Stimulated activated CD4-positive, alpha-beta T cell treated with anti-CD3 and anti-CD28 coated beads, Interleukin-1b, Interleukin-23, amount 100 ng/mL, for 24 hours (primary cell): ENCODE data around the gene ARHGAP31.
"Not testable (repeated sequence)": the region's sequence is repeated elsewhere in the genome, so short reads cannot be mapped to it uniquely, and the experiment has no call there.

ENCODE experiments used
- DNase-seq, 4 experiments: peaks; one replicate each; pipeline ENCODE4 v3.0.0-alpha.2; 2020; ENCODE audit warnings: low read depth in 4 of 4, low spot score in 1 of 4

Gene ARHGAP31

DNA sequence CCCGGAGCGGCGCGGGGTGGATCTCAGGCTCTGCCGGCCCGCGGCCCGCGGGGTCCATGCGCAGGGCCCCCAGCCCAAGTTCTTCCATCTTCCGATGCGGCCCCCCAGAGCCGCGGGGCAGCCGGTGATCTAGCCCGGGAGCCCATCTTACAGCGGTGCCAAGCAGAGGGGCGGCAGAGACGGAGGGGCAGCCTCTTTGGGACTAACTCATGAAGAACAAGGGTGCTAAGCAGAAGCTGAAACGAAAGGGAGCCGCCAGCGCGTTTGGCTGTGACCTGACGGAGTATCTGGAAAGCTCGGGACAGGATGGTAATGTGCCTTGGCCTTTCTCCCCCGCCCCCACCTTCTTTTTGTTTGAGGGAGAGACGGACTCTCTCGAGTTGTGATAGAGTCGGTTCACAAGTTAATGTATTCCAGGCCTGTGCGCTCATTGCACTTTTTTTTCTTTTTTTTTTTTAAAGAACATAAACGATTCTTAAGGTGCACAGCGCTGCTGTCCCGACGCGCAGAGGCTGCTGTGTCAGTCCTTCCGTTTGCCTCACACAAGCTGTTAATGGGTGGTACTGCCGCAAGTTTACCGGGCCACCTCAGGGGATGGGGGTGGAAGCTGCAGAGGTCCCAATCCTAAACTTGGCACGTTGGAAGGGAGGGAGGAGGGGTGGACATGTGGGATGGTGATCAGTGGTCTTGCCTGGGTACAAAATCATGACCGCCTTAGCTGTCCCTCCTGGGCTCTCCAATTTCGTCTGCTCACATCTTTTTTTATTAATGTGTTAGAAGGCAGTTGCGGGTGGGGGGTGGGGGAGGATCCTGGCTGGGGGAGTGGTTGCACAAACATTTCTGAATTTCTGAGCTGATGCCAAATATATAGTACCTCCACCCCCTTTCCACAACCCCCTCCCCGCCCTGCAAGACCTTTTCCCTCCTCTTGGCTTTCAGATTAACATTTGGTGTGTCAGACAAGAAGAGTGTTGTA is 801 bp downstream of the ARHGAP31 start:
- DNase-seq = peak; percentile 20 to 41 (median 28)

DNA sequence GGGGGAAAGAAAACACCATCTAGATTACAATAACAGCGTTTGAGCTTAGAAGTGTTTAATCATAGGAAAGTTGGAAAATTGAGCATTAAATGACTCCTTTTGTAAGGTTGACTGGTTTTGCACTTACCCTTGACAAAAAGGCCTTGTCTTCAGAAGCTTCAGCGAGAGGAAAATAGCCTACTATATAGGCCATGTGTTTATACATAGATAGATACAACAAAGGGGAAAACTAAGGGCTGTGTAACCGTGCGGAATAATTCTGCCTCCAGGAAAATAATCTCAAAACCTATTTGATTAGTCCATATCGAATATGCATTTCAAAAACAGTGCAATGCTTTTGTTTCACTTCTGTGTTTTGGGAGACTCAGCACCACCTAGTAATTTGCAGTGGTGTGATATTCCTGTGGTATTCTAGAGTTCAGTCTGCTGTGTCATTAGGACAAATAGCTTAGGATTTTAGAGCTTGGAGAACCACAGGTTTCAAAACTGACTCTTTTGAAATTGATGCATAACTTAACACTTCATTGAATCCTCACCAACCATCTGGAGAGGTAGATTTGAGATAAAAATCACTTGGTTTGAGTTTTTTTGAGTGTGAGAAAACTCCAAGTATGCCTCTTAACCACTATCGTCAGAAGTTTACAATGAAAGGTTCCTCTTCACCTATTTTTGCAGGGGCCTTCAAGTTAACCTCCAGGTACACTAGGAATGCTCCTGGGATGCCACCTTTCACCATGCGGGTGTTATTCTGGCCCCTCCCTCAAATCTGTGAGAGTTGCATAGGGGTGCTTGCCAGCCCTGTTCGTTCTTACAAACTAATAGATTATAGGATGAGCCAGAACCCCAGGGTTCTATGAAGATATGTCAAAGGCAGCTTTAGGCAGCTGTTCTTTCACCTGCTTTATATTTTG is 1.9 kb downstream of the ARHGAP31 start:
- no peak for DNase-seq

DNA sequence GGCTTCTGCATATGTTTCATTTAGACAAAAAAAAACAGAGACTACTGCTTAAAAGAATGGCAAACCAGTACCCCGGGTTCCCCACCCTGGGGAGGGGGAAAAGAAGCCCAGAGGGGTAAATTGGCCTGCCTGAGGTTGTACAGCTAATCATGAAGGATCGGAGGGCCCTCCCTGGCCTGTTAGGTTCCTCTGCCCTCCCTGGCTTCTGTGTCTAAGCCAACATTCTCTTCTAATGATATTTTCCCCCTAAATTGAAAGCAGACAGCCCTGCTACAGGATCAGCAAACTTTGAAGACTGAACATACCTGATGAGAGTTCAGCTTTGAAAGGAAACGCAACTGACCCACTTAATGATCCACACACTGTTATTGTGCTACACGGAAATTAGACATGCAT is 2.5 kb downstream of the ARHGAP31 start:
- DNase-seq = no peak

DNA sequence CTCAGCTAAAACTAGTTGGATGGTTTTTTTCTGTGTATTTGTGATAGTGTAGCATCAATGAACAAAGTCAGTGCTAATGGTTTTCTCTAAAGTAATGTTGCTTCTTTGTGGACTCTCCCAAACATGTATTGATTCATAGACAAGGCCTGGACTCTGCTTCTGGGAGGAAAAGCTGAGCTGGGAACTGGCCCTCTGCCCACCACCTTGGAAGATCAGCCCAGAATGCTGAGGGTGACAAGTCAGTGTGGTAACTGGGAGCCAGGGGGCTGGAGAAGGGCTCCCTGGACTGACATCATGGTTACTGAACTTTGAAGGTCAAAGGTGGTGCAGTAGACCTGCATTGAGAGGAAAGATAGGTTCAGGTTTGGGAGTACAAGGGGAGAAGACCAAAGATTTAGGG is 3.0 kb downstream of the ARHGAP31 start:
- no peak for DNase-seq

DNA sequence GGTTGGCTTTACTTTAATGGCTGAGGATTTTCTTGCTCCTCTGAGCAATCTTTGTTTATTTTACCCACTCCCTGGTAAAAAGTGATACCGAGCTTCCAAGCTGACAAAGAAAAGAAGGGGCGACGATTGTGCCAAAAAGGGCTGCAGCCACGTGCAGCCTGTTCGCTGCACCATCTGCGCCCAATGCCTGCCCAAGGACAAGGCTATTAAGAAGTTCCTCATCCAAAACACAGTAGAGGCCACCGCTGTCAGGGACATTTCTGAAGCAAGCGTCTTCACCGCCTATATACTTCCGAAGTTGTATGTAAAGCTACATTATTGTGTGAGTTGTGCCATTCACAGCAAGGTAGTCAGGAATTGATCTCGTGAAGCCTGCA is 4.4 kb downstream of the ARHGAP31 start:
- no peak for DNase-seq

DNA sequence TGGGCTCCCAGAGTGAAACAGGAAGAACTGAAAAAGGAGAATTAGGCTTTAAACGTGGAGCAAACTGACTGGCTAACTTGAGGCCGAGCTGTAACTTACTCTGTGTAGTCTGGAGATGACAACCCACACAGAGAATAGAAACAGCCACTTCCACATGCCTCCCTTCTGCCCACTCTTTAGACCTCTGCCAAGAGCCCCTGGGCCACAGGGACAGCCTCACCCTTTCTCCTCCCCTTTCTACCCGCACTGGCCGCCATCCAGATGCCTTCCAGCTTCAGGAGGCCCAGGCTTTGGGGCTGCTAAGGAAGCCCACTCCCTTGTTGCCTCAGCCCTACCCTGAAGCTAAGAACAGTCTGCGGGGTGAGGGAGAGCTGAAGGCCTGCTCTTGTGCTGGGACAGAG is 6.8 kb downstream of the ARHGAP31 start:
- no peak for DNase-seq

DNA sequence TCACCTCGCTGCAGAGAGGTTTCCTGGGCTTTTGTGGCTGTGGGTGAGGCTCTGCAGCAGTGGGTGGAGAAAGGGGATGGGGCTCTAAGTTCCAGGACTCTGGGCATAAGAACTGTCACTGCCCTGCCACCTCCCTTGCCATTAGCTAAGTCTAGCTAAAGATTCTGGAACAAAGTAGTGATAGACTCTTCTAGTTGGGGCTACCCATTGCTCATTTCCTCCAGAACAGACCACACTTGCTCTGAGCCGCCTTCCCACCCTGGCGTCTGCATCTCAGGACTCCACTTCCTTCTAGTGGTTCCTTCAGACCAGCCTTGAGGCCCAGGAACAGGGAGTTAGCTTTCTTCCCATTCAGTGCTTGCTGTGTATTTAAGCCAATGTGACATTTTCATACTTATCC is 7.5 kb downstream of the ARHGAP31 start:
- no peak for DNase-seq

DNA sequence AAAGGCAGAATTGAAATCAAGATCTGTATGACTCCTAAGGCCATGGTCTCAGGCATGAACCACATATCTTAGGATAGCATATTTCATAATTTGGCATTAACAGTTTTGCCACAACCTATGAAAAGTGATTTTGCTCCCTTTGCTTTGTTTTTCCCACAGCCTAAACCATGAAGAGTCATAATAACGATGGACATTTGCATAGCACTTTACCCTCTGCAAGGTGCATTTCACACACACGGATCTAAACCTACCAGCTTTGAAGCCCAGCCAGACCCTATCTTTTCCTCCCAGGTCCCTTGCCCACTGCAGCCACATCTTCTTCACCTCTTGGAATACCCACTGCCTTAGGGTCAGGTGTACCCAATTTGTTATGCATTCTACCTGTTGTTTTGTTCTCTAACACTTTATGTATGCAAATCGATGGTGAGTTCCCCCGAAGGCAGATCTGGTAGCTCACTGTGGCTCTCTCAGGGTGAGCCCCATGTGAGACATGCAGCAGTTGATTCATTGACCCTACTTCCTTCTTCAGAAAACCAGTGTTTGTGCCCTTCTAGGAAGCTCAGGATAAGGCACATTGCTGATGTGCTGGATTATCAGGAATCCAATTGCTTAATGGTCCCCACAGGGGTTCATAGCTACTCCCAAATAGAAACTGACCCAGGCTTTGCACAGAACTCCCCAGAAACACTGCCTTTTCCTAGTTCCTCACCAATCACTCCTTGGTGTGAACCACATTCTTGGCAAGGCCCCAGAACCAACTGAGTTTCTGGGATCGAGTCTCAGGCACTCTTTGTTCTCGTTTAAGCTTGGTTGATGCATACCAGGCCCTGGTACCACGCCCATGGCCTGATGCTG is 8.7 kb downstream of the ARHGAP31 start:
- DNase-seq = no peak

DNA sequence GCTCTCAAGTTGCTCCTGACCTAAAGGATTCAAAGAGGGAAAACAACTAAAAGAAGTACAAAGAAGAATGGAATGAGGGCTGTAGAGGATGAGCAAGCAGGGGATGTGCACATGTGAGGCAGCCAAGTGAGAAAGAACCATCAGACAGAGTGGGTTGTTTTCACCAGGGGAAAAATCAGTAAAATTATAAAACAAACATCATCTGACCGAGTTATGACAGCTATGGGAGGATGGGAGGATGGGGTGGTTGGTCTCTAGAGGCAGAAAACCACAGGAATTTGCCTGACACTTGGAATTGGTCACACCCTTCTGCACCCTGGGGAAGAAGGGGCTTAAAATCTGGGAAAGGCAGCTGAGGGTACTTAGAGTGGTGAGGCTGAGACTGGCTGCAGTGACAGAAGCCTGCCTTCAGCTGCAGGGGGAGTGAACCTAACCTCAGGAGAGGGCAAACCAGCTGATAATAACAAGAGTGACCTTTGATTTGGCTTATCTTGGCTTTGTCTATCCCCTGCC is 10.1 kb downstream of the ARHGAP31 start:
- DNase-seq = no peak

DNA sequence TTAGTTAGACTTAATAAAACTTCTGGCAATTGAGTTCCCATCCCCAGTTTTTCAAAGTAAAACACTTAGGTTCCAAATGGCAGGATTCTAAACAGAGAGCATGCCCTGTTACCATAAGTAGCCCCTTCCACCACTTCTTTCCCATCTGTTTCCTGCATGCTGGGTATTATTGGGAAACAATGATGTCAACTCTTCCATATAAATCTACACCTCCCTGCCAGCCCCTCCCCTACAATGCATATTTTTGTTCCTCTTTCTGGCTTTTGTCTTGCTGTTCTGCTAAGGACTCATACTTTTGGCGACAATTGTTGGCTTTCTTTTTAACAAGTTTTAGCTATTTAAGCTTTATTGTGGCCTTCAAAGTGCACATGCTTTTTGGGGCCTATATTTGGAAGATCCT is 11.1 kb downstream of the ARHGAP31 start:
- DNase-seq = no peak

DNA sequence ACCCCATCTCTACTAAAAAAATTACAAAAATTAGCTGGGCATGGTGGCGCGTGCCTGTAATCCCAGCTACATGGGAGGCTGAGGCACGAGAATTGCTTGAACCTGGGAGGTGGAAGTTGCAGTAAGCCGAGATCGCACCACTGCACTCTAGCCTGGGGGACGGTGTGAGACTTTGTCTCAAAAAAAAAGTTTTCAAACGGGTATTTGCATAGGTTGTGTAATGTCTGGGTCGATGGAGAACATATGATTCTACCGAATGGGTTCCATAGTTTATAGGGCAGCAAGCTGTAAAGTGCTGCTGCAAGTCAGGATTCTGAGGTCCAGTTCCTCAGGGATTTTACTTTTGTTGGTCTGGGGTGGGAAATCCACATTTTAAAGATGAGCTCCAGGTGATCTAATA is 12.2 kb downstream of the ARHGAP31 start:
- not testable (repeated sequence) for DNase-seq

DNA sequence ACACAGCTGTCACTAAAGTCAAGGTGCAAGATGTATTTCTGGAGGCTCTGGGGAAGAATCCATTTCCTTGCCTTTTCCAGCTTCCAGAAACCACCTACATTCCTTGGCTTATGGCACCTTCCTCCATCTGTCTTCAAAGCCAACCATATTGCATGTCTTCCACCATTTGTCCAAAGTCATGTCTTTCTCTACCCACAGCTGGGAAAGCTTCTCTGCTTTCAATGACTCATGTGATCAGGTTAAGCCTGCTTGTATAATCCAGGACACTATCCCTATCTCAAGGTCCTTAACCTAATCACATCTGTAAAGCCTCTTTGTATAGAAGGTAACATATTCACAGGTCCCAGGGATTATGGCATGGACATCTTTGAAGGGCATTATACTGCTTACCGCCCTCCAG is 14.2 kb downstream of the ARHGAP31 start:
- DNase-seq = no peak

DNA sequence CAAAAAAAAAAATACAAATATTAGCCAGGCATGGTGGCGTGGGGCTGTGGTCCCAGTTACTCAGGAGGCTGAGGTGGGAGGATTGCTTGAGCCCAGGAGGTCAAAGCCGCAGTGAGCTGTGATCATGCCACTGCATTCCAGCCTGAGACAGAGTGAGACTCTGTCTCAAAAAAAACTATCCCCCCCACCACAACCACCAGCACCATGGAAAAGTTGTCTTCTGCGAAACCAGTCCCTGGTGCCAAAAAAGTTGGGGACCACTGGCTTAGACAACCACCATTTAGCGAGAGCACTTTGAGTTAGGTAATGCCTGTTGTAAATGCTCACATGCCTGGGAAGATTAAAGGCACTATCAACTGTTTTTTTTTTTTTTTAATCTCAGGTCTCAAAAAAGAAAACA is 15.4 kb downstream of the ARHGAP31 start:
- no peak for DNase-seq

DNA sequence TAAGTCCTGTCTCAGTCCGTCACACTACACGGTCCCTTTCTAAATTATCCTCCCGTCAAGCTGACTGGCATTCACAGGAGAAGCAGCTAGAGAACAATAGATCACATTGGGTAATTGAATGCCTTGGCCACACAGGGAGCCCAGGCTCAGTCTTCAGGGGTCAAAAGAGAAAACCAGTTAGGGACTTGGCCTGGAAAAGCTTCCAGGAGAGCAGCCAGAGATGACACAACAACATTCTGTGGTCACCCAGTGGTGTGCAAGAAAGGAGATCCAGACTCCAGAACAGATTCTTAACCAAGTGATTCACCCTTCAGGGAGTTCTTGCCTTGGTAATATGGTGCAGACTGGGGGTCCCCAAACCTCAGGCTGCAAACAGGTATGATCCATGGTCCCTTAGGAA is 15.9 kb downstream of the ARHGAP31 start:
- no peak for DNase-seq

DNA sequence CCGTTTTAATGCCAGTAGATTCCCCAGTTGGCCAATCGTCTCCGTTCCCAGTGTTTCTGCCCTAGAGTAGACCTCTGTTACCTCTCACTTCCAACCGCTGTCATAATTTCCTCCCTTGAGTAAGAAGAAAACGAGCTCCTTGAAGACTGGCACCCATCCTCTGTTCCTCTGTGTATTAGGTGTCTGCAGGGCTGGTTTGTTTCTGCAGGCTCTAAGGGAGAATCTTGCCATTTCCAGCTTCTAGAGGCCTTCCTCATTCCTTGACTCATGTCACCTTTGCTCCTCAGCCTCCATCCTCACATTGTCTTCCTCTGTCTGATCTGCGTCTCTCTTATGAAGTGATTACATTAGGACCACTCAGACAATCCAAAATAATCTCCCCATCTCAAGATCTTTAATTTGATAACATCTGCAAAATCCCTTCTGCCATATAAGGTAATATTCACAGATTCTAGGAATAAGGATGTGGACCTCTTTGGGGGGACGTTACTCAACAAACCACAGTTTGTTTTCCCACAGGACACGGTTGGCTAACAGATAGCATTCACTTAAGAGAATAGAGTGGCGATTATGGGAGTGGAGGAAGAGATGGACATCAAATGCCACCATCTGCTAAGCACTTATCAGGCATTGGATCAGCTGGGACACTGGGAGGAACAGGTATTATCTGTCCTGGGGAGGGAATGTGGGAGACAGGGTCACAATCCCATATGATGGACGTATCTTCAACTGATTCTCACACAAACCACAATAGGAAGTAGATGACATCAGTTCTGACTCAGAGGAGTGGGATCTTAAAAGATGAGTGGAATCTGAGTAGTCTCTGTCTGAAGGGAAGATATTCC is 17.1 kb downstream of the ARHGAP31 start:
- no peak for DNase-seq

DNA sequence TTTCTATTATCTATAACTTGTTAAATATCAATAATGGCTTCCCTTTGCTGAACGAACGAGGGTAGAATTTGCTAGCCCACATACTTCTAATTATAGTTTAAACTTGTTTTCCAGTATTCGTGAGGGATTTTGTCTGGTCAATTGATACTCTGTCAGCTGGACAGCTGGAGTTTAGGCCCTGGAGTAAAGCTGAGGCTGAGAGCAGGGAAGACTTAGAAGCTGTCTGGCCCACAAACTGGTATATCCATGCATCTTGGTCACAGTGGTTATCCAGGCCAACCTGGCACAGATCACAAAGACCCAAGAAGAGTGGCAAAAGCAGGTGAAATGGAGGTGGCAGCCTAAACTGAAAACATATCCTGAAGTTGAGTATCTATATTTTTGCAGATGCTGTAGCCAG is 19.3 kb downstream of the ARHGAP31 start:
- DNase-seq = no peak

DNA sequence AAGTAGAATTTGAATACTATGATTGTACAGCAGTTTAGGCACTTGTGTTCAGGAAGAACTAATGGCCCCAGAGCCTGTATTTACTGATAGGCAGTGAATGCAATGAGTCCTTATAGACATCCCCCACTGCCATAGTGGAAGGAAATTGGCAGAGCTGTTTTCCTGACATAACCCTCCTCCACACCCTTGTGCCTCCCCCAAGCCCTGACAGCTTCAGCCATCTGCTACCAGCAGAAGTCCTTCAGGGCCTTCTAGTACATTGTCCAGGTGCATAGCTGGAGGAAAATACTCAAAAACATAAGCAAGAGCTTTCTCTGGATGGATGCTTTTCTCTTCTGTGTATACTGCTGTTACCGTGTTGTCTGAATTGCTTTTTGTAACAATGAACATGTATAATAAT is 20.6 kb downstream of the ARHGAP31 start:
- no peak for DNase-seq

DNA sequence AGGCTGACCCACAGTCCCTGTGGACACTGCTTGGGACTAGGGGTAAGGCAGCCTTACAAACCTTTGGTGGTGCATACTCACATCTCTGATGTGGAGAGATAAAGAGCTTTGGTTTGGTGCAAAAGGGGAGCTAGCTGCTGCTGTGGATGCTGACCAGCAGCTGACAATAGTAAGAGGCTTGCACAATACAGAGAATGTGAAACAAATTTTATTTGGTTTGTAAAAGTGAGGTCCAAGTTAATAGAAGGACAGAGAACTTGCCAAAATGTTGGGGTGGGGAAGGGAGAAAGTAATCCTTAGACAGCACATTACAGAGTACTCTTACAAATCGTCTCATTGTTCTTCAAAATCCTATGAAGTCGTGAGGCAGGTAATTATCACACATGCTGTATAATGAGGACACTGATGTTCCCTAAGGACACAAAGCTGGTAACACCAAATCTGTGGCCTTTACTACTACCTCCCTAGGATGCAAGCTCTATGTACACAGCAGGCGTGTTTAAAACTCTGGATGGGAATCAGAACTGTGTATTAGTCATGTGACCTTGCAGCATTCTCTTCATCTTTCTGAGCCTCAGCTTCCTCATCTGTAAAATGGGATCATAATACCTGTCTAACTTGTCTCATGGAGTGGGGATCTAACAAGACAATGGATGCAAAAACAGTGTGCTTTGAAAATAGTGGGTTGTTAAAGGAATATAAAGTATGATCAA is 21.6 kb downstream of the ARHGAP31 start:
- no peak for DNase-seq

DNA sequence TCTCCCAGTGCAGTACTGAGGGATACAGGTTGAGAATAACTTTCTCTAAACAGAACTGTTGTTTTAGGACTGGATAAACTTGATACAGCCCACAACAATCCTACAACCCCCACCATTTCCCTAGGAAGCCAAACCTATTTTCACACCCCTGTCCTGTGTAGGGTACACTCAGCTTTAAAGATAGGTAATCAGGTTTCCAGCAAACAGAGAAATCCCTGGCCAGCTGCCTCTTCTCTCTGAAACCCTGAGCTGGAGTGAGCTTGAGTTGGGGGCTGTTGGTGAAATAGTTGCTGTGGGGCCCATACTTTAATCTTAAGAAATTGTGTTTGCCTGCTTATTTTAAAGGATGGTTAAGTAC is 22.1 kb downstream of the ARHGAP31 start:
- DNase-seq = no peak
